Neural cell (in vitro differentiated cells): Measurements from ENCODE around the gene MEF2A. TPM values are rescaled to one million over a fixed set of nuclear protein-coding genes. Genes with fewer than 3 reads are reported as not detected.

Experiments
- H2AFZ ChIP-seq: fragments of 200-600, 300-800 bp; sonication (generic), shearing (Covaris generic); 2 replicates; pipeline ENCODE4 v1.6.0; 2014; ENCODE audit warnings: low read depth, mild to moderate bottlenecking, antibody characterized with exemption, low read length, moderate library complexity
- H3F3A ChIP-seq: fragments of 200-600 bp; shearing (Covaris generic); 2 replicates; pipeline ENCODE4 v1.6.1; 2016; ENCODE audit warnings: mild to moderate bottlenecking, moderate library complexity, mixed read lengths, antibody characterized with exemption, low read length; ENCODE audit not compliant: insufficient read depth, poor library complexity, severe bottlenecking
- H3K27ac ChIP-seq: fragments of 200-600, 300-800 bp; sonication (generic), shearing (Covaris generic); 2 replicates; pipeline ENCODE4 v1.5.1; 2014; ENCODE audit warnings: mild to moderate bottlenecking, low read length, moderate library complexity
- H3K27me3 ChIP-seq: fragments of 300-800, 200-600 bp; sonication (generic), shearing (Covaris generic); 2 replicates; pipeline ENCODE4 v1.6.0; 2014; ENCODE audit warnings: mild to moderate bottlenecking, low read depth, low read length, moderate library complexity; ENCODE audit not compliant: insufficient read depth
- H3K36me3 ChIP-seq: fragments of 300-800, 200-600 bp; sonication (generic), shearing (Covaris generic); 2 replicates; pipeline ENCODE4 v1.5.1; 2014; ENCODE audit warnings: mild to moderate bottlenecking, antibody characterized with exemption, low read length, moderate library complexity; ENCODE audit not compliant: insufficient read depth
- H3K4me2 ChIP-seq: fragments of 300-800, 200-600 bp; sonication (generic), shearing (Covaris generic); 2 replicates; pipeline ENCODE4 v1.6.0; 2014; ENCODE audit warnings: mild to moderate bottlenecking, low read length
- H3K4me3 ChIP-seq: fragments of 300-800, 200-600 bp; sonication (generic), shearing (Covaris generic); 2 replicates; pipeline ENCODE4 v1.5.1; 2014; ENCODE audit warnings: mild to moderate bottlenecking, low read length, moderate library complexity
- H3K79me2 ChIP-seq: fragments of 200-600 bp; shearing (Covaris generic); replicated peaks from 2 replicates; pipeline ENCODE4 v1.6.0; 2014; ENCODE audit warnings: mild to moderate bottlenecking, low read length, moderate library complexity; ENCODE audit not compliant: insufficient read depth
- H3K9ac ChIP-seq: fragments of 300-800, 200-600 bp; sonication (generic), shearing (Covaris generic); 2 replicates; pipeline ENCODE4 v1.6.1; 2016; ENCODE audit warnings: mild to moderate bottlenecking, low read length, mixed read lengths
- H3K9me2 ChIP-seq: fragments of 200-600 bp; shearing (Covaris generic); 2 replicates; pipeline ENCODE4 v1.6.1; 2016; ENCODE audit warnings: mild to moderate bottlenecking, low read length, mixed read lengths; ENCODE audit not compliant: insufficient read depth
- H3K9me3 ChIP-seq: fragments of 200-600, 300-800 bp; sonication (generic), shearing (Covaris generic); 2 replicates; pipeline ENCODE4 v1.6.1; 2016; ENCODE audit warnings: mild to moderate bottlenecking, mixed run types, low read length, moderate library complexity, mixed read lengths
- H4K20me1 ChIP-seq: fragments of 200-600 bp; shearing (Covaris generic); 2 replicates; pipeline ENCODE4 v1.6.1; 2016; ENCODE audit warnings: mild to moderate bottlenecking, mixed run types; ENCODE audit not compliant: insufficient read depth
- CTCF ChIP-seq: fragments of 450-650 bp; IDR thresholded peaks from 2 replicates; pipeline ENCODE4 v1.5.1; 2014; ENCODE audit warnings: antibody characterized with exemption, mild to moderate bottlenecking, moderate library complexity; ENCODE audit not compliant: poor library complexity, severe bottlenecking
- EP300 ChIP-seq: fragments of 450-650 bp; conservative IDR thresholded peaks from 2 replicates; pipeline ENCODE4 v1.6.1; 2014; ENCODE audit warnings: antibody characterized with exemption, mild to moderate bottlenecking, moderate library complexity; ENCODE audit not compliant: poor library complexity, severe bottlenecking
- EZH2 ChIP-seq: fragments of 200-600, 300-800 bp; shearing (Covaris generic), sonication (generic); IDR thresholded peaks from 2 replicates; pipeline ENCODE4 v1.6.1; 2014; ENCODE audit warnings: antibody characterized with exemption, low read length, borderline replicate concordance, mild to moderate bottlenecking; ENCODE audit not compliant: insufficient read depth, poor library complexity, severe bottlenecking
- MXI1 ChIP-seq: fragments of 450-650 bp; conservative IDR thresholded peaks from 2 replicates; pipeline ENCODE4 v1.6.1; 2014; ENCODE audit warnings: antibody characterized with exemption, mild to moderate bottlenecking; ENCODE audit not compliant: poor library complexity, severe bottlenecking
- POLR2AphosphoS5 ChIP-seq: IDR thresholded peaks from 2 replicates; pipeline ENCODE4 v1.6.1; 2012
- RAD21 ChIP-seq: fragments of 450-650 bp; conservative IDR thresholded peaks from 2 replicates; pipeline ENCODE4 v1.6.1; 2014; ENCODE audit warnings: antibody characterized with exemption, mild to moderate bottlenecking, moderate library complexity
- REST ChIP-seq: IDR thresholded peaks from 2 replicates; pipeline ENCODE4 v1.6.1; 2012; ENCODE audit warnings: borderline replicate concordance
- SMC3 ChIP-seq: fragments of 450-650 bp; conservative IDR thresholded peaks from 2 replicates; pipeline ENCODE4 v1.6.1; 2014; ENCODE audit warnings: antibody characterized with exemption, mild to moderate bottlenecking, moderate library complexity; ENCODE audit not compliant: poor library complexity
- TAF1 ChIP-seq: IDR thresholded peaks from 2 replicates; pipeline ENCODE4 v1.6.1; 2012; ENCODE audit warnings: low read depth
- polyA plus RNA-seq: library from polyadenylated mRNA; depleted of rRNA; stranded (reverse); fragments of >200 nt; gene quantifications from 2 replicates; pipeline ENCODE4 v1.2.3, GENCODE V29; 2014

MEF2A gene
- polyA plus RNA-seq, 1 donor from 2014 or later: 32.2 TPM

GRCh38 chr15:99526671-99527070, 39.1 kb upstream of the MEF2A start:
- H3K9me2 ChIP-seq: no peaks in the 10 kb centered on the region
- no peaks in the 10 kb centered on the region for H3K27me3 ChIP-seq
- H3K4me2 ChIP-seq: no peak overlapping the region
- TF ChIP-seq MXI1 (no peak), TAF1 (no peak), POLR2AphosphoS5 (no peak), REST (no peak), EP300 (no peak), SMC3 (no peak), EZH2 (no peak), RAD21 (no peak), CTCF (no peak)
- H3K4me3 ChIP-seq: no peak overlapping the region
- H4K20me1 ChIP-seq: no peaks in the 10 kb centered on the region
- no peak overlapping the region for H3K27ac ChIP-seq
- no peaks in the 10 kb centered on the region for H3F3A ChIP-seq
- H3K9me3 ChIP-seq: no peaks in the 10 kb centered on the region
- no peaks in the 10 kb centered on the region for H3K79me2 ChIP-seq
- no peak overlapping the region for H2AFZ ChIP-seq
- H3K36me3 ChIP-seq: no peaks in the 10 kb centered on the region
- H3K9ac ChIP-seq: no peak overlapping the region

- Histone ChIP-seq H3K36me3 (no peaks in the 10 kb centered on the region), H3K9me2 (no peaks in the 10 kb centered on the region), H4K20me1 (no peaks in the 10 kb centered on the region), H3F3A (no peaks in the 10 kb centered on the region), H2AFZ (no peak overlapping the region), H3K79me2 (no peaks in the 10 kb centered on the region), H3K4me3 (no peak overlapping the region), H3K27ac (no peak overlapping the region), H3K9me3 (no peaks in the 10 kb centered on the region), H3K9ac (no peak overlapping the region), H3K4me2 (no peak overlapping the region), H3K27me3 (no peaks in the 10 kb centered on the region)
- TF ChIP-seq SMC3: no peak
- TF ChIP-seq CTCF: no peak
- TF ChIP-seq REST: no peak
- TF ChIP-seq EZH2: no peak
- no peak for TF ChIP-seq POLR2AphosphoS5
- no peak for TF ChIP-seq MXI1
- TF ChIP-seq EP300: no peak
- TF ChIP-seq TAF1: no peak
- no peak for TF ChIP-seq RAD21
These were observed 29.3 kb upstream of the MEF2A start for GRCh38 chr15:99536422-99537040.
